ENCODE measurements around the gene MMRN1. TPM values are rescaled to one million over a fixed set of nuclear protein-coding genes. Genes with fewer than 3 reads are reported as not detected.

The MMRN1 gene, protein sequence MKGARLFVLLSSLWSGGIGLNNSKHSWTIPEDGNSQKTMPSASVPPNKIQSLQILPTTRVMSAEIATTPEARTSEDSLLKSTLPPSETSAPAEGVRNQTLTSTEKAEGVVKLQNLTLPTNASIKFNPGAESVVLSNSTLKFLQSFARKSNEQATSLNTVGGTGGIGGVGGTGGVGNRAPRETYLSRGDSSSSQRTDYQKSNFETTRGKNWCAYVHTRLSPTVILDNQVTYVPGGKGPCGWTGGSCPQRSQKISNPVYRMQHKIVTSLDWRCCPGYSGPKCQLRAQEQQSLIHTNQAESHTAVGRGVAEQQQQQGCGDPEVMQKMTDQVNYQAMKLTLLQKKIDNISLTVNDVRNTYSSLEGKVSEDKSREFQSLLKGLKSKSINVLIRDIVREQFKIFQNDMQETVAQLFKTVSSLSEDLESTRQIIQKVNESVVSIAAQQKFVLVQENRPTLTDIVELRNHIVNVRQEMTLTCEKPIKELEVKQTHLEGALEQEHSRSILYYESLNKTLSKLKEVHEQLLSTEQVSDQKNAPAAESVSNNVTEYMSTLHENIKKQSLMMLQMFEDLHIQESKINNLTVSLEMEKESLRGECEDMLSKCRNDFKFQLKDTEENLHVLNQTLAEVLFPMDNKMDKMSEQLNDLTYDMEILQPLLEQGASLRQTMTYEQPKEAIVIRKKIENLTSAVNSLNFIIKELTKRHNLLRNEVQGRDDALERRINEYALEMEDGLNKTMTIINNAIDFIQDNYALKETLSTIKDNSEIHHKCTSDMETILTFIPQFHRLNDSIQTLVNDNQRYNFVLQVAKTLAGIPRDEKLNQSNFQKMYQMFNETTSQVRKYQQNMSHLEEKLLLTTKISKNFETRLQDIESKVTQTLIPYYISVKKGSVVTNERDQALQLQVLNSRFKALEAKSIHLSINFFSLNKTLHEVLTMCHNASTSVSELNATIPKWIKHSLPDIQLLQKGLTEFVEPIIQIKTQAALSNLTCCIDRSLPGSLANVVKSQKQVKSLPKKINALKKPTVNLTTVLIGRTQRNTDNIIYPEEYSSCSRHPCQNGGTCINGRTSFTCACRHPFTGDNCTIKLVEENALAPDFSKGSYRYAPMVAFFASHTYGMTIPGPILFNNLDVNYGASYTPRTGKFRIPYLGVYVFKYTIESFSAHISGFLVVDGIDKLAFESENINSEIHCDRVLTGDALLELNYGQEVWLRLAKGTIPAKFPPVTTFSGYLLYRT
- 10 to 100 TPM; 13.5 to 30.2 (median 22.2) TPM for total RNA-seq

DNA sequence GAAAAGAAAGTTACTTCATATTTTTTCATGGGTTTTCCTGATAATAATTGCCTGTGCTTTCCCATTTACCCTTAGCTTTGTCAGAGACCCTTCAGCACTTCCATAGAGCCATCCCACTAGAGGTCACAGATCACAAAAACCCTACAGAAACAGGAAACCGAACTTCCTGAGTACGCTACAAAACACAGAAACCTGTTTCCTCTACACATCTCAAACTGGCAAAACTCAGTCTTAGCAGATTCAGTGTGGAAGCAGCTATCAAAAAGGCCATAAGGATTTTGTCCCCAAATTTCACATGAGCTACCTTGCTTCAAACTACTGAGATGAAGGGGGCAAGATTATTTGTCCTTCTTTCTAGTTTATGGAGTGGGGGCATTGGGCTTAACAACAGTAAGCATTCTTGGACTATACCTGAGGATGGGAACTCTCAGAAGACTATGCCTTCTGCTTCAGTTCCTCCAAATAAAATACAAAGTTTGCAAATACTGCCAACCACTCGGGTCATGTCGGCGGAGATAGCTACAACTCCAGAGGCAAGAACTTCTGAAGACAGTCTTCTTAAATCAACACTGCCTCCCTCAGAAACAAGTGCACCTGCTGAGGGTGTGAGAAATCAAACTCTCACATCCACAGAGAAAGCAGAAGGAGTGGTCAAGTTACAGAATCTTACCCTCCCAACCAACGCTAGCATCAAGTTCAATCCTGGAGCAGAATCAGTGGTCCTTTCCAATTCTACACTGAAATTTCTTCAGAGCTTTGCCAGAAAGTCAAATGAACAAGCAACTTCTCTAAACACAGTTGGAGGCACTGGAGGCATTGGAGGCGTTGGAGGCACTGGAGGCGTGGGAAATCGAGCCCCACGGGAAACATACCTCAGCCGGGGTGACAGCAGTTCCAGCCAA is at the start of gene MMRN1:
MMRN1 (plus strand) TSS at position 206 of the 902 bp plus-strand sequence; CDS start at position 324, 118 bp downstream.
- no peaks in the 10 kb centered on the region for H3K27me3 ChIP-seq
- no peaks in the 10 kb centered on the region for H3K9me3 ChIP-seq
- no peak for DNase-seq
- H3K27ac ChIP-seq: peak within 1 kb of the TSS in 2 of 4 donors; percentile 0 to 27
- H3K4me1 ChIP-seq: no peaks in the 10 kb centered on the region
- no peaks in the 10 kb centered on the region for H3K36me3 ChIP-seq
- TF ChIP-seq, protein P1, sequence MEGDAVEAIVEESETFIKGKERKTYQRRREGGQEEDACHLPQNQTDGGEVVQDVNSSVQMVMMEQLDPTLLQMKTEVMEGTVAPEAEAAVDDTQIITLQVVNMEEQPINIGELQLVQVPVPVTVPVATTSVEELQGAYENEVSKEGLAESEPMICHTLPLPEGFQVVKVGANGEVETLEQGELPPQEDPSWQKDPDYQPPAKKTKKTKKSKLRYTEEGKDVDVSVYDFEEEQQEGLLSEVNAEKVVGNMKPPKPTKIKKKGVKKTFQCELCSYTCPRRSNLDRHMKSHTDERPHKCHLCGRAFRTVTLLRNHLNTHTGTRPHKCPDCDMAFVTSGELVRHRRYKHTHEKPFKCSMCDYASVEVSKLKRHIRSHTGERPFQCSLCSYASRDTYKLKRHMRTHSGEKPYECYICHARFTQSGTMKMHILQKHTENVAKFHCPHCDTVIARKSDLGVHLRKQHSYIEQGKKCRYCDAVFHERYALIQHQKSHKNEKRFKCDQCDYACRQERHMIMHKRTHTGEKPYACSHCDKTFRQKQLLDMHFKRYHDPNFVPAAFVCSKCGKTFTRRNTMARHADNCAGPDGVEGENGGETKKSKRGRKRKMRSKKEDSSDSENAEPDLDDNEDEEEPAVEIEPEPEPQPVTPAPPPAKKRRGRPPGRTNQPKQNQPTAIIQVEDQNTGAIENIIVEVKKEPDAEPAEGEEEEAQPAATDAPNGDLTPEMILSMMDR (IDR thresholded peaks at IDR 0.05): no peak
- TF ChIP-seq POLR2A (IDR thresholded peaks at IDR 0.05): no peak
- peak within 1 kb of the TSS in 2 of 4 donors; percentile 5 to 10 for H3K4me3 ChIP-seq

DNA sequence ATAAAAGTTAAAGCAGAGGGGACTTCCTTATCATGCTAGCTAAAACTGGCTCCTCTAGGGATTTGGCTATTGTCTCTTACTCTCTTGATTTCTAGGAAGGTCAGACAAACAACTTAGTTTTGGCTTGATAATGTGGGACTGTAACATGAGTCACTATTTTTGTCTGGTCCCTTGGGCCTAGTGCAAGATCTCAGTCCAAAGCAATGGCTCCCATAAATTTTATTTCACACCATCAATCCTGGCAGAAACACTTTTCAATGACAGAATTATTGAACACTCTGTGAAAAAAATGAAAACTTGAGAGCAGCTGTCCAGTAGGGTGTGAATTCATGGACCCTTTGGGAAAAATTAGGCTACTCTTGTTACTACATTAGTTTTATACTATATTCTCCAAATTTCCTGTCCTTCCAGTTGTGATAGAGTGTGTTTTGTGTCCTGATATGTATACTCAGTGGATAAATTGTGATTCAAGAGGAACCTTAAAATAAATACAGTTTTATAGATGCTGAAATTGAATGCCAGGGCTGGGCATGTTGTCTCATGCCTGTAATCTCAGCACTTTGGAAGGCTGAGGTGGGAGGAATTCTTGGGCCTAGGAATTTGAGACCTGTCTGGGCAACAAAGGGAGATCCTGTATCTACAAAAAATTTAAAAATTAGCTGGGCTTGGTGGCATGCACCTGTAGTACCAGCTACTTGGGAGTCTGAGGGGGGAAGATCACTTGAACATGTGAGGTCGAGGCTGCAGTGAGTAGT is 46.9 kb upstream of the MMRN1 start:
- Histone ChIP-seq H3K27ac (no peak overlapping the region), H3K9me3 (no peaks in the 10 kb centered on the region), H3K4me3 (no peak overlapping the region), H3K36me3 (no peaks in the 10 kb centered on the region), H3K4me1 (no peaks in the 10 kb centered on the region), H3K27me3 (no peaks in the 10 kb centered on the region)
- no peak for TF ChIP-seq POLR2A (IDR thresholded peaks at IDR 0.05)
- TF ChIP-seq, protein P1 (IDR thresholded peaks at IDR 0.05): no peak
- no peak for DNase-seq

DNA sequence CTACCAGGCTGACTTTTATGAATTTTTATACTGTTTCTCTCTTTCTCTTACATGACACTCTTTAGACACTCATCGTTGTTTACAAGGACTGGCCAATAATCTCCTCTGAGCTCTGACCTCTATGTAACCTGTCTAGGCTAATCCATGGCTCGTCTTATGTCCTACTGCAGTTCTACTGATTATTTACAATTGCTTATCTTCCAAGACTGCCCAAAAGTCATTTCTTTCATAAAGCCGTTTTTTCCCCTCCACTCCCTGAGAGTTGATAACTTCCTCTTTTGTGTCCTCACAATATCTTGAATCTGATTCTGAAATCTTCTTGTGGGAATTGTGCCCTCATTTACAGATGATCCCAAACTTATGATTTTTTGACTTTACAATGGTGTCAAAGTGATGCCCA is 39.4 kb upstream of the MMRN1 start:
- Histone ChIP-seq H3K27ac (no peak overlapping the region), H3K27me3 (no peaks in the 10 kb centered on the region), H3K9me3 (no peaks in the 10 kb centered on the region), H3K36me3 (no peaks in the 10 kb centered on the region), H3K4me3 (no peak overlapping the region), H3K4me1 (no peaks in the 10 kb centered on the region)
- DNase-seq: no peak
- no peak for TF ChIP-seq POLR2A (IDR thresholded peaks at IDR 0.05)
- TF ChIP-seq, protein P1 (IDR thresholded peaks at IDR 0.05): no peak

DNA sequence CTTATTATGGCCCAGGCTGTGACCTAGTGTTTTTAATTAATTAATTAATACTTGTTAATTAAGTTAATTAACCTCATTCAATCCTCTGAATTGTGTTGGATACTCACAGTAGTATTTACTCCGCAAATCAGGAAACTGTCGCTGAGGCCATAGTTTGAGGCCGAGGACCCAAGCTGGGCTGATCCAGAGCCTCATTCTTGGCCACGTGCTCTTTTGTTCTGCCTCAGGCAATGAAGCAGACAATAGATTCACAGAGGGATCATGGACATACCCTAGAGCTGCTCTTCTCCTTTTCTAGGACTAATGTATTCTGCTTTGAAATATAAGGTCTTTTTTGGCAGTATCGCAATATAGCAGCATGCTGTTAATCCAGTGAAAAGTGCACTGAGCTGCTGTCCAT is 33.7 kb upstream of the MMRN1 start:
- Histone ChIP-seq H3K36me3 (no peaks in the 10 kb centered on the region), H3K4me3 (no peak overlapping the region), H3K9me3 (no peaks in the 10 kb centered on the region), H3K27me3 (no peaks in the 10 kb centered on the region), H3K4me1 (no peaks in the 10 kb centered on the region), H3K27ac (no peak overlapping the region)
- TF ChIP-seq, protein P1 (IDR thresholded peaks at IDR 0.05): no peak
- TF ChIP-seq POLR2A (IDR thresholded peaks at IDR 0.05): no peak
- no peak for DNase-seq
